Stimulated activated CD4-positive, alpha-beta T cell treated with anti-CD3 and anti-CD28 coated beads, Interleukin-12 subunit alpha, Interleukin-12 subunit beta, amount 100 ng/mL, for 24 hours (primary cell): Measurements from ENCODE around the gene SLC38A10.

Experiments used
- DNase-seq, 2 experiments: peaks; one replicate each; pipeline ENCODE4 v3.0.0-alpha.2; 2020; ENCODE audit warnings: low read depth in 2 of 2

Gene SLC38A10

GRCh38 chr17:81254955-81255717 lies 40.0 kb downstream of the SLC38A10 start:
- no peak for DNase-seq

GRCh38 chr17:81253358-81254131 lies 41.6 kb downstream of the SLC38A10 start:
- peak in 1 of 2 experiments; percentile 47 for DNase-seq

GRCh38 chr17:81252987-81253329 lies 42.1 kb downstream of the SLC38A10 start:
- no peak for DNase-seq

DNA sequence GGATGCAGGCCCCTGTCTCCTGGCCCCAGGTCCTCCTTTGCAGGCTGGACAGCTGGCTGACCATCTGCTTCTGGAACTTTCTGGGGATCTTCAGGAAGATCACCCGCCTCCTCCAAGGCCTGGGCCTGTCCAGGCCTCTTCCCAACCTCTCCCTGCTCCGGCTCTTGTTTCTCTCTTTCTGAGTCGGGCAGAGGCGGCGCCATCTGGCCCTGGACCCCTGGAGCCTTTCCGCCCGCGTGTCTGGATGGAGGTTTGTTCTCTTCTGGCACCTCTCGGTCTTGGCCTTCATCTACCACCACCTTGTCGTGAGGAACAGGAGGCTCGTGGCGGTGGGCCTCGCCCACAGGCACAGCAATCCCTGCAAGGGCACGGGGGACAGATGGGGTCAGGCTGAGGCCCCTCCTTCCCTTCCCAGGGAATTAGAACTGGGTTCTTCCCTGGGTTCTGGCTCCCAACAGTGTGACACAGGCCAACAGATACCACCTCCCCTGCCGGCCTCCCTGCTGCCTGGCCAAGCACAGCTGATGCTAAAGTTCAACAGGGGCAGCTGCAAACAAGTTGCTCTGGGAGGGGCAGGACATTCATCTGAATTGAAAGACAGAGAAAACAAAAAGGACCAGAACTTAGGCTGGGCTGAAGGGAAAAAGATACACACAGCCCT lies 42.7 kb downstream of the SLC38A10 start:
- no peak for DNase-seq

- DNase-seq = no peak
These were observed 43.3 kb downstream of the SLC38A10 start for GRCh38 chr17:81251709-81252301.

GRCh38 chr17:81251094-81251708 lies 43.9 kb downstream of the SLC38A10 start:
- no peak for DNase-seq

GRCh38 chr17:81250286-81251093 lies 44.6 kb downstream of the SLC38A10 start:
- DNase-seq = no peak

GRCh38 chr17:81249223-81250040 lies 45.7 kb downstream of the SLC38A10 start:
- DNase-seq = no peak

DNA sequence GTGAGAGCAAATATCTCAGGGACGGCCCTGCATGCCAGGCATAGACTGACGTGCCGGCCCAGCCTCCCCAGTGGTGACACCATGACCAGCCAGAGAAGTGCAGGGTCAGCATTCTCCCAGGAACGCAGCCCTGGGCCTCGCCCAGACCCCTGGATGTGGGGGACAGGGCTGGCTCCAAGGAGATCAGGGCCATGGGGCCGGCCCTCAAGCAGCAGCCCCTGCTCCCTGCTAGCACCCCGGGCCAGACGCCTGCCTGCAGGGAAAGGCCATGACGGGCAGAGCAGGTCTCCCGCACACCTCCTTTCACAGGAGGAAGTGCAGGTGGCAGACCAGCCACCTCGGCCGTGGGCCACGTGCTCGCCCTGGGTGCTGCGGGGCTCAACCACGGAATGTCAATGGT lies 46.5 kb downstream of the SLC38A10 start:
- DNase-seq = no peak

GRCh38 chr17:81247339-81247990 lies 47.6 kb downstream of the SLC38A10 start:
- DNase-seq = no peak

- DNase-seq = no peak
These were observed 48.3 kb downstream of the SLC38A10 start for GRCh38 chr17:81246679-81247338.

DNA sequence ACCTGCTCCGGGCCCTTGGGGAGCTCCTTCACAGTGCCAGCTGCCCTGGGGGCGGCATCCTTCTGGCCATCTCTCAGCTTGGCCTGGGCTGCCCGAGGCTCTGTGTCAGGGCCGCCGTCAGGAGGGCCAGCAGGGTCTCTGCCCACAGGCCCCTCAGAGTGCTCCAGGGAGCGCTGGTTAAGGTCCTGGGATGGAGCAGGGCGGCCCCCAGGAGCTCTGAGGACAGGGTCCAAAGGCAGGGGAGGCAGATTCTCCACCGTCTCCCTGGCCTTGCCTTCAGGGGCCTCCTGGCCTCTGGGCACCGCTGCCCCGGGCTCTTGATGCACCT lies 48.8 kb downstream of the SLC38A10 start:
- DNase-seq = no peak

GRCh38 chr17:81245665-81246342 lies 49.3 kb downstream of the SLC38A10 start:
- DNase-seq = no peak

DNA sequence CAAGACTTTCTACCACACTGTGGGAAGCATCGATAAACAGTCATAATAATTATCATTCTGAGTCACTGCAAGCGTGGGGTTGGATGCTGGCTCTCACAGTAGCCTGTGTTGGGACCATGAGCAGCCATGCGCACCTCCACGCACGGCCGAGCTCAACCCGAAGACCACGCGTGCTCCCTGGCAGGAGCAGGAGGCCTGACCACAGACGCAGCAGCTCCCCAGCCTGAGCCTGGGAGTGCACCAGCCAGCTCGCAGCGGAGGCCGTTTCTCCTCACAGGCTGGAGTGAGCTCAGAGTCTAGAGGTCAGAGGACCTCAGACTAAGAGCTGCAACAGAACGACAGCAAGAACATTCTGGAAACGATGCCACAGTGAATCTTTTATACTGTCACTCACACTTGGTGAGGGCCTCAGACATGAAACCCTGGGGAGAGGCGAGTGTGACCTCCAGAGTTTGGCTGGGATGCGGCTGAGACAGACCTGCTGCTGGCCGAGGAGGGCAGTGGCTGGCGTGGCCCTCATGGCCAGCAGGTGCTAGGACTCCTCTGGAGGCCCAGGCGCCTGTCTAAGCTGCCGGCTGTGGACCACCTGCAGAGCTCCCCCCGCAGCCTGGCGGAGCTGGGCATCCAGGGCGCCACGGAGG lies 50.0 kb downstream of the SLC38A10 start:
- DNase-seq = no peak

DNA sequence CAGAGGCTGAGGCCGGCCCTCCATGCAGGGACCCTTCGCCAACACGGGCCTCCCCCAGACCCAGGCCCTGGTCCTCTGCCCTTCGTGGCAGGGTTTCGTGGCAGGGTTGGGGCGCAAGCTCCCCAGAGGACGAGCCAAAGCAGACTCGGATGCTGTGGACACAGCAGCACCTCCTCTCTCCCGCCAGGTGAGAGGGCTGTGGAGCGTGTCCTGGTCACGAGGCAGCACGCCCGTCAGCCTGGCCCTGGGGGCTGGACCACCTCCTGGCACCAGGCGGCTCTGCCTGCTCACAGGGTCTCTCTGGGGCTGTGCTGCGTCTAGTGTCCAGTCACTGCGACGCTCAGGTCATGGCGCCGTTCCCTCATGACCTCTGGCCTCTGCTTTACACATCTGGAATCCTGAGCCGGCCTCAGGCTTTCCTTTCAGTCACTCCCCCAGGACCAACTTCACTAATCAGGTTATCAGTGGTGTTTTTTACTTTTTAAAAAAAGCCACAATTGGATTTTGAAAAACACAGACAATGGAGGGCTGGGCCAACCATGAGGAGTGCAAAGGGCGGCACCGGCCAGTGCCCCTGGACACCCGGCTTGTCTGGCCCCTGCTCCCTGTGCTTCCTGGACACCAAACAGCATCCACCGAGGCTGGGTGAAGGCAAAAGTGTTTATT lies 50.6 kb downstream of the SLC38A10 start:
- no peak for DNase-seq

DNA sequence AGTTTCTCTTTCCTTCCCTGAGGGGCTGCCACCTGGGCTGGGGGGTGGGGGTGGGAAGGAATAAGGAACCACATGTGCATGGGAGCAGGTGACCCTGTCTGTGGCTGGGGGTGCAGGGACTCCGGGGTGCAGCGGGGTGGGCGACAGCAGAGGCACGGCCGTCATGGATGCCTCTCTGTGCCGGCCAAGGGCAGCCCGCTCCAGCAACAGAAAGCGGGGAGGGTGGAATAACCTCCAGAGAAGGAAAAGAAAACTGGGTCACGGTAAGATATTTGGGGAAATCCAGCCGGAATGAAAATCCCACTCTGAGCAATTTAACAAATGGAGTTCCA lies 51.8 kb downstream of the SLC38A10 start:
- DNase-seq = no peak

DNA sequence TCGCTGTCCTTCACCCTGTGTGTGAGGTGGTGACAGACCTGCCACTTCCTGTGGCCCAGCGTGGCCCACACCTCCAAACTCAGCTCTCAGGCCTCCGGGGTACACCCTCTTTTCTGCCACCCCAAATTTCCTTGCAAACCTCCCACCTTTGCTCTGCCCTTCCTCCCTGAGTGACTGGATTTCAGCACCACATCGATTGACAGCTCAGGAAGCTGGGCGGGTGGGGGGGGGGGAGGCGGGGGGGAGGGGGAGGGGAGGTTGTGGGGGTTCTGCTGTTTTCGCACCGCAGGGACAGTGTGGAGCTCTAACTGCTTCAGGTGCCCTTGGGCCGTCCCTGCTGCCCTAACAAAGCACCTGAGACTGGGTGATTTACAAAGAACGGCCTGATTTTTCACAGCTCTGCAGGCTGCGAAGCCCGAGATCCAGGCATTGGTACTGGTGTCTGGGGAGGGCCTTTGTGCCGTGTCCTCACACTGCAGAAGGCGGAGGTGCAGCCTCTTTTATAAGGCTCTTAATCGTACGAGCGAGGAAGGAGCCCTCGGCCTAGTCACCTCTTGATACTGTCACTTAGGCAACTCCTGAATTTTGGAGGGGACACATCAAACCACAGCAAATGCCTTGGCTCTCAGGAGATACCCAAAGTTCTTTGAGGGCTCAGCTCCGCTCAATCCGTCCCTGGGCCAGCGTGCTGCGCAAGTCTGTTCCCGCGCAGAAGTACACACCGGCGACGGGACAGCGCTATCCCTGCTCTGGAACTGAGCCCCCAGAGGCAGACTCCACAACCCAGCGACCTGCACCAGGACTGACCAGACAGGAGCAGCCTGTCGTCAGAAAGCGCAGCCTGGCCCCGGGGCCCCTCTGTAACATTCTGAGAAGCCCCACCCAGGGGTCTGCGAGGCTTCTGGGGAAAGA lies 52.4 kb downstream of the SLC38A10 start:
- no peak for DNase-seq
